Endodermal cell (in vitro differentiated cells): ENCODE results near the gene DNAJC4. TPM values are rescaled to one million over a fixed set of nuclear protein-coding genes. Genes with fewer than 3 reads are reported as not detected.

Experiments
- DNase-seq: peaks from one replicate; pipeline ENCODE4 v3.0.0-alpha.2; 2017
- H3K27ac ChIP-seq: 2 replicates; pipeline ENCODE4 v1.5.1; 2013; ENCODE audit warnings: mild to moderate bottlenecking, low read depth, low read length, moderate library complexity
- H3K27me3 ChIP-seq: 2 replicates; pipeline ENCODE4 v1.6.1; 2013; ENCODE audit warnings: mild to moderate bottlenecking, low read length, moderate library complexity; ENCODE audit not compliant: insufficient read depth, control insufficient read depth, poor library complexity, severe bottlenecking
- H3K36me3 ChIP-seq: 2 replicates; pipeline ENCODE4 v1.7.0; 2013; ENCODE audit warnings: mild to moderate bottlenecking, low read length, moderate library complexity; ENCODE audit not compliant: control insufficient read depth, insufficient read depth
- H3K4me1 ChIP-seq: one replicate; pipeline ENCODE4 v1.7.0; 2013; ENCODE audit warnings: low read length; ENCODE audit not compliant: control insufficient read depth, insufficient read depth
- H3K4me3 ChIP-seq: 2 replicates; pipeline ENCODE4 v1.5.1; 2013; ENCODE audit warnings: mild to moderate bottlenecking, low read length, moderate library complexity
- H3K9ac ChIP-seq: 2 replicates; pipeline ENCODE4 v1.6.1; 2013; ENCODE audit warnings: mild to moderate bottlenecking, low read length, moderate library complexity; ENCODE audit not compliant: poor library complexity, severe bottlenecking; ENCODE audit errors: extremely low read depth
- H3K9me3 ChIP-seq: 2 replicates; pipeline ENCODE4 v1.6.1; 2013; ENCODE audit warnings: mild to moderate bottlenecking, low read length, moderate library complexity; ENCODE audit not compliant: control insufficient read depth
- H3K27ac Mint-ChIP-seq: 2 replicates; pipeline ENCODE4 v1.8.0; 2020; ENCODE audit warnings: mixed read lengths
- H3K27me3 Mint-ChIP-seq: 2 replicates; pipeline ENCODE4 v1.8.0; 2021; ENCODE audit warnings: mild to moderate bottlenecking, mixed read lengths; ENCODE audit not compliant: insufficient read depth
- H3K36me3 Mint-ChIP-seq: 2 replicates; pipeline ENCODE4 v1.8.0; 2020; ENCODE audit warnings: low read depth, mixed read lengths
- H3K4me1 Mint-ChIP-seq: 2 replicates; pipeline ENCODE4 v1.8.0; 2020; ENCODE audit warnings: mixed read lengths
- H3K4me3 Mint-ChIP-seq: 2 replicates; pipeline ENCODE4 v1.8.0; 2020; ENCODE audit warnings: mild to moderate bottlenecking, moderate library complexity, mixed read lengths
- H3K9me3 Mint-ChIP-seq: 2 replicates; pipeline ENCODE4 v1.8.0; 2020; ENCODE audit warnings: mild to moderate bottlenecking, mixed read lengths
- WGBS, 2 experiments: methylation state at CpG; one replicate each; pipeline versions ENCODE4 v1.1.5 to v1.1.7; 2013; ENCODE audit warnings: missing lambda C conversion rate in 2 of 2, mixed read lengths in 1 of 2; ENCODE audit not compliant: insufficient coverage in 1 of 2, insufficient read length in 1 of 2; 5-methylcytosine and 5-hydroxymethylcytosine counted together
- total RNA-seq, 2 donors: library from RNA; stranded (reverse); fragmentation: NEBNext Ultra II Directional in 1 of 2; extraction: Animal tissue kit (Norgen Biotek cat#: 25700) in 1 of 2; gene quantifications; 2 replicates in 1 of 2; 3 replicates in 1 of 2; pipeline ENCODE4 v1.2.1, GENCODE V29; 2021
- TF ChIP-seq, protein P1 (sequence below): fragments of 200-600 bp; sonication (generic); conservative IDR thresholded peaks from 2 replicates; pipeline ENCODE4 v1.5.0; 2021; ENCODE audit warnings: antibody characterized with exemption, mild to moderate bottlenecking

Gene DNAJC4
- total RNA-seq, 2 donors from 2014 or later = 20.3 to 22.9 TPM

DNA sequence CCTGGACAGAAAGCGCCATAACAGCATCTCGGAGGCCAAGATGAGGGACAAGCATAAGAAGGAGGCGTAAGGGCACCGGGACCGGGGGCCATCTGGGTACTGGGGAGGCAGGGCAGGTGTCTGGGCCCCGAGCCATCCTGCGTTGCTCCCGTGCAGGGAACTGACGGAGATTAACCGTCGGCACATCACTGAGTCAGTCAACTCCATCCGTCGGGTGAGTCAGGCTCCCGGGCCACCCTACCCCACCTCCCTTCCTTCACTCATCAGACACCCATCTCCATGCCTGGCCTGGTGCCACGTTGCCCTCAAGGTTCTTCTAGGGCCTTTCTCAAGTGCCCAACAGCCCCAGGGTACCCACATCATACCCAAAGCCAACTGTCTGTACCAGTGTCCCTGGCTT is 36.0 kb downstream of the DNAJC4 start:
- H3K4me3 Mint-ChIP-seq = no peak overlapping the region
- Histone ChIP-seq H3K27ac (no peak overlapping the region), H3K36me3 (peaks cover 32% of the 10 kb centered on the region), H3K27me3 (no peaks in the 10 kb centered on the region), H3K9me3 (no peaks in the 10 kb centered on the region), H3K9ac (no peak overlapping the region), H3K4me1 (no peaks in the 10 kb centered on the region), H3K4me3 (no peak overlapping the region)
- 91 to 97% methylated on average over 14 to 15 of the region's 15 CpGs for WGBS, 2 experiments
- H3K27ac Mint-ChIP-seq = no peak overlapping the region
- H3K4me1 Mint-ChIP-seq = peaks cover 10% of the 10 kb centered on the region
- TF ChIP-seq, protein P1, sequence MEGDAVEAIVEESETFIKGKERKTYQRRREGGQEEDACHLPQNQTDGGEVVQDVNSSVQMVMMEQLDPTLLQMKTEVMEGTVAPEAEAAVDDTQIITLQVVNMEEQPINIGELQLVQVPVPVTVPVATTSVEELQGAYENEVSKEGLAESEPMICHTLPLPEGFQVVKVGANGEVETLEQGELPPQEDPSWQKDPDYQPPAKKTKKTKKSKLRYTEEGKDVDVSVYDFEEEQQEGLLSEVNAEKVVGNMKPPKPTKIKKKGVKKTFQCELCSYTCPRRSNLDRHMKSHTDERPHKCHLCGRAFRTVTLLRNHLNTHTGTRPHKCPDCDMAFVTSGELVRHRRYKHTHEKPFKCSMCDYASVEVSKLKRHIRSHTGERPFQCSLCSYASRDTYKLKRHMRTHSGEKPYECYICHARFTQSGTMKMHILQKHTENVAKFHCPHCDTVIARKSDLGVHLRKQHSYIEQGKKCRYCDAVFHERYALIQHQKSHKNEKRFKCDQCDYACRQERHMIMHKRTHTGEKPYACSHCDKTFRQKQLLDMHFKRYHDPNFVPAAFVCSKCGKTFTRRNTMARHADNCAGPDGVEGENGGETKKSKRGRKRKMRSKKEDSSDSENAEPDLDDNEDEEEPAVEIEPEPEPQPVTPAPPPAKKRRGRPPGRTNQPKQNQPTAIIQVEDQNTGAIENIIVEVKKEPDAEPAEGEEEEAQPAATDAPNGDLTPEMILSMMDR = no peak
- peaks cover 36% of the 10 kb centered on the region for H3K36me3 Mint-ChIP-seq
- no peaks in the 10 kb centered on the region for H3K9me3 Mint-ChIP-seq
- no peak for DNase-seq
- H3K27me3 Mint-ChIP-seq = no peaks in the 10 kb centered on the region

DNA sequence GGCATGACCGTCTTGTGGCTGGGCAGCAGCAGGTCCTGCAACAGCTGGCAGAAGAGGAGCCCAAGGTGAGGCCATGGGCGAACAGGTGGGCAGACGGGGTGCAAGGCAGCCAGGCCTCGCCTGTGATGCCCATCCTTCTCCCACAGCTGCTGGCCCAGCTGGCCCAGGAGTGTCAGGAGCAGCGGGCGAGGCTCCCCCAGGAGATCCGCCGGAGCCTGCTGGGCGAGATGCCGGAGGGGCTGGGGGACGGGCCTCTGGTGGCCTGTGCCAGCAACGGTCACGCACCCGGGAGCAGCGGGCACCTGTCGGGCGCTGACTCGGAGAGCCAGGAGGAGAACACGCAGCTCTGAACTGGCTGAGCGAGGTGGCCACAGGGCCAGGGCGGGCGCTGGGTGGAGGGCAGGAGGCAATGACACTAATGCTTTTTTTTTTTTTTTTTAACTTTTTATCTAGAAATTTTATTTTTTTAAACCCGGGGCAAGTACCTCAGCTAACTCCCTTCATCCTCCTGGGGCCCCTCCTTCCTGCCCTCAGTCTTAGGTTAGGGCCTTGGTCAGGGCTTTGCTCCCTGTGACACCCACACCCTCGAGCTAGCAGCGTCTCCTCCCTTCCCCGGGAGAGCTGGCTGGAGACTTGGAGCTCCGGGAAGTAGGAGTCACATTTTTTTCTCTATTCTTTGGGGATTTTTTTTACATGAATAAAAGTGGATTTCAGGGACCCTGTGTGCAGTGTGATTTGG is 37.0 kb downstream of the DNAJC4 start:
- H3K4me3 Mint-ChIP-seq = no peak overlapping the region
- H3K27me3 ChIP-seq = no peaks in the 10 kb centered on the region
- H3K9me3 ChIP-seq = no peaks in the 10 kb centered on the region
- H3K4me1 Mint-ChIP-seq = peaks cover 10% of the 10 kb centered on the region
- no peak overlapping the region for H3K9ac ChIP-seq
- WGBS, 2 experiments = 87 to 88% methylated on average over 8 to 26 of the region's 27 CpGs
- no peaks in the 10 kb centered on the region for H3K4me1 ChIP-seq
- no peaks in the 10 kb centered on the region for H3K27me3 Mint-ChIP-seq
- no peaks in the 10 kb centered on the region for H3K9me3 Mint-ChIP-seq
- TF ChIP-seq, protein P1 = no peak
- peaks cover 25% of the 10 kb centered on the region for H3K36me3 ChIP-seq
- no peak for DNase-seq
- H3K27ac ChIP-seq = no peak overlapping the region
- peaks cover 30% of the 10 kb centered on the region for H3K36me3 Mint-ChIP-seq
- no peak overlapping the region for H3K4me3 ChIP-seq
- H3K27ac Mint-ChIP-seq = peak overlapping the region; percentile 95

DNA sequence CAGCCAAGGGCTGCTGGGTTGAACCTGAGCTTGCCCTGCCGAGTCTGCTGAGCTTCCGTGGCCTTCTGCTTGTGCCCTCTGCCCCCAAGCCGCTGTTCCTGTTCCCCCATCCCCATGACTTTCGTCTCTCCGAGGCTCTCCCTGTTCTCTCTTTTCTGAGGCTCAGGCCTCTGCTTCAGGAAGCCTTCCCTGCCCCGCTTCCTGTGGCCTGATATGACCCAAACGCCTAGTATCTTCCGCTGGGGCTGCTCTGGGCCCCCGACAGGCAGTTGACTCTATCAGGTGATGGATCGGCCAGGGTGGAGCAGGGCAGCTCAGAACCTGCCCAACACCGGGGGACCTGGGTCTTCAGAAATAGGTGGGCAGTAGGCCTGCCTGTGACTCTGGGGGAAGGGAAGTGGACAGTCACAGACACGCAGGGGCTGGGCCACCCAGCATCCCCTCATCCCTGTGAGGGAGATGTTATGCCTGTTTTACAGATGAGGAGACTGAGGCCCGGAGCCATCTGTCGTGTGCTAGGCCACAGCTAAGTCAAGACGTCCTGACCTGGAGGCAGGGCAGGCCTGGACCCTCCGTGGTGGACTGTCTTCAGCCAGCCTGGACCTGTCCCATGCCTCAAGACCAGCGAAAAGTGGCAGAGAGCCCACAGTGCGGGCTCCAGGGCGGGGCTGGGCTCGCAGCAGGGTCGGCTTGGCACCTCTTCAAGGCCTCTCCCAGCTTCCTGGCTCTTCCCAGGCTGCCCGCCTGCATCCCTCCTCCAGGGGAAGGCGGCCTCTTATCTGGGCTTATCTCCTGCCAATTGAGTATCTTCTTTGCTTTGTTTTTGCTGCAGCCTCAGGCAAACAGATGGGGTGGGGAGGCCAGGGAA is 37.9 kb downstream of the DNAJC4 start:
- Mint-ChIP-seq H3K4me1 (peaks cover 10% of the 10 kb centered on the region), H3K27me3 (no peaks in the 10 kb centered on the region), H3K4me3 (peak overlapping the region; percentile 95), H3K9me3 (no peaks in the 10 kb centered on the region), H3K36me3 (peaks cover 22% of the 10 kb centered on the region), H3K27ac (peak overlapping the region; percentile 95)
- H3K9ac ChIP-seq = peak overlapping the region; percentile 91
- TF ChIP-seq, protein P1 = no peak
- peak; percentile 87 for DNase-seq
- no peaks in the 10 kb centered on the region for H3K27me3 ChIP-seq
- peak overlapping the region; percentile 94 for H3K27ac ChIP-seq
- H3K4me3 ChIP-seq = peak overlapping the region; percentile 82
- H3K36me3 ChIP-seq = peaks cover 17% of the 10 kb centered on the region
- WGBS, 2 experiments = 80 to 87% methylated on average over 15 to 23 of the region's 23 CpGs
- no peaks in the 10 kb centered on the region for H3K9me3 ChIP-seq
- H3K4me1 ChIP-seq = no peaks in the 10 kb centered on the region
